GM19324 (cell line): ENCODE measurements around the gene CSGALNACT2.
"Not testable (repeated sequence)": the region's sequence is repeated elsewhere in the genome, so short reads cannot be mapped to it uniquely, and the experiment has no call there.

ENCODE experiments used
- ATAC-seq: cut with Tn5 transposase; IDR thresholded peaks from one replicate; pipeline ENCODE4 v1.9.1; 2021; ENCODE audit warnings: mild to moderate bottlenecking, moderate library complexity; ENCODE audit not compliant: unreplicated experiment, low FRiP score

CSGALNACT2 gene

GRCh38 chr10:43173120-43173519 is 34.9 kb downstream of the CSGALNACT2 start:
- no peak for ATAC-seq

GRCh38 chr10:43174969-43175368 is 36.7 kb downstream of the CSGALNACT2 start:
- ATAC-seq = no peak

- no peak for ATAC-seq
Measured at GRCh38 chr10:43176271-43176670, 38.0 kb downstream of the CSGALNACT2 start.

GRCh38 chr10:43177595-43177994 is 39.4 kb downstream of the CSGALNACT2 start:
- no peak for ATAC-seq

GRCh38 chr10:43181146-43181545 is 42.9 kb downstream of the CSGALNACT2 start:
- no peak for ATAC-seq

GRCh38 chr10:43183764-43184163 is 45.5 kb downstream of the CSGALNACT2 start:
- not testable (repeated sequence) for ATAC-seq

- no peak for ATAC-seq
Measured at GRCh38 chr10:43186150-43186549, 47.9 kb downstream of the CSGALNACT2 start.

- ATAC-seq = no peak
Measured at GRCh38 chr10:43187213-43187612, 49.0 kb downstream of the CSGALNACT2 start.

GRCh38 chr10:43188702-43189101 is 50.5 kb downstream of the CSGALNACT2 start:
- no peak for ATAC-seq

GRCh38 chr10:43190289-43190688 is 52.0 kb downstream of the CSGALNACT2 start:
- no peak for ATAC-seq

GRCh38 chr10:43190775-43191174 is 52.5 kb downstream of the CSGALNACT2 start:
- ATAC-seq = no peak

GRCh38 chr10:43192884-43193283 is 54.6 kb downstream of the CSGALNACT2 start:
- no peak for ATAC-seq

GRCh38 chr10:43193496-43194080 is 55.3 kb downstream of the CSGALNACT2 start:
- no peak for ATAC-seq

GRCh38 chr10:43194266-43194665 is 56.0 kb downstream of the CSGALNACT2 start:
- no peak for ATAC-seq

- no peak for ATAC-seq
Measured at GRCh38 chr10:43194859-43195258, 56.6 kb downstream of the CSGALNACT2 start.

- ATAC-seq = no peak
Measured at GRCh38 chr10:43195557-43195956, 57.3 kb downstream of the CSGALNACT2 start.

- no peak for ATAC-seq
Measured at GRCh38 chr10:43196131-43196980, 58.1 kb downstream of the CSGALNACT2 start.

- no peak for ATAC-seq
Measured at GRCh38 chr10:43196981-43197833, 59.0 kb downstream of the CSGALNACT2 start.

- no peak for ATAC-seq
Measured at GRCh38 chr10:43197834-43198681, 59.8 kb downstream of the CSGALNACT2 start.

- no peak for ATAC-seq
Measured at GRCh38 chr10:43198682-43199005, 60.4 kb downstream of the CSGALNACT2 start.
